Right lobe of liver (tissue), 4 donors: ENCODE measurements around the gene TERT.

Source experiments
- CTCF ChIP-seq, 4 donors: fragments of 200-600 bp in 3 of 4; fragments of 450-650 bp in 1 of 4; IDR thresholded peaks; one replicate each; pipeline versions ENCODE4 v1.5.1 to v1.8.0; 2016 to 2022; ENCODE audit warnings: antibody characterized with exemption in 4 of 4, mild to moderate bottlenecking in 2 of 4
- POLR2A ChIP-seq: fragments of 450-650 bp; IDR thresholded peaks from one replicate; pipeline ENCODE4 v1.6.1; 2017; ENCODE audit warnings: antibody characterized with exemption, mild to moderate bottlenecking
- donor health status: DM: no; HTN: no; CAD: no.
- donor health status: DM: no; HTN: no; CAD: no.
- donor health status: DM: no; HTN: yes; CAD: no.

- no peak for TF ChIP-seq CTCF (IDR thresholded peaks at IDR 0.05)
- TF ChIP-seq POLR2A = no peak
Measured at GRCh38 chr5:1329111-1329579, 34.3 kb upstream of the TERT start.
